Measurements from ENCODE around the gene PEAK1.

Gene PEAK1

GRCh38 chr15:77461486-77461885 lies 41.6 kb upstream of the PEAK1 start:
- H3K23ac ChIP-seq (ENCODE audit: low read length in 2 of 2) = no peak overlapping the region
- DNase-seq = peak; percentile 37
- peaks cover 4 to 62% of the 10 kb centered on the region in 2 experiments for H3K36me3 ChIP-seq (ENCODE audit: control insufficient read depth in 1 of 2, insufficient read depth in 2 of 2, low read depth in 1 of 2, low read length in 2 of 2)
- H2BK5ac ChIP-seq (ENCODE audit: low read depth, low read length, poor library complexity, severe bottlenecking) = no peak overlapping the region
- no peak overlapping the region for H3K4me3 ChIP-seq (ENCODE audit: insufficient read depth in 1 of 2, low read depth in 1 of 2, low read length in 2 of 2)
- H3K14ac ChIP-seq (ENCODE audit: low read length in 2 of 2) = no peak overlapping the region
- H2BK12ac ChIP-seq (ENCODE audit: low read length in 2 of 2) = no peak overlapping the region
- H2BK15ac ChIP-seq (ENCODE audit: low read depth, poor library complexity, severe bottlenecking) = no peak overlapping the region
- peak overlapping the region; percentile 8 for H3K9ac ChIP-seq (ENCODE audit: low read length)
- H2AFZ ChIP-seq (ENCODE audit: low read depth, low read length) = no peak overlapping the region
- H3K9me3 ChIP-seq (ENCODE audit: control insufficient read depth, low read length) = no peaks in the 10 kb centered on the region
- no peak overlapping the region for H4K8ac ChIP-seq (ENCODE audit: low read length)
- peaks cover 12% of the 10 kb centered on the region for H3K79me1 ChIP-seq (replicated peaks; ENCODE audit: low read length, poor library complexity, severe bottlenecking)
- H3K27ac ChIP-seq (ENCODE audit: low read length, poor library complexity, severe bottlenecking) = no peak overlapping the region
- no peak overlapping the region for H4K91ac ChIP-seq (ENCODE audit: low read length)
- H2AK5ac ChIP-seq (ENCODE audit: low read length, severe bottlenecking) = no peak overlapping the region
- no peaks in the 10 kb centered on the region for H3K27me3 ChIP-seq (ENCODE audit: control insufficient read depth in 1 of 2, insufficient read depth in 1 of 2, low read length in 2 of 2)
- no peak overlapping the region for H3K4ac ChIP-seq (ENCODE audit: low read depth in 1 of 2, low read length in 2 of 2)
- no peak overlapping the region for H3K4me2 ChIP-seq (ENCODE audit: low read length, poor library complexity, severe bottlenecking)
- H3K18ac ChIP-seq (ENCODE audit: low read depth in 1 of 2, low read length in 2 of 2) = no peak overlapping the region
- no peak overlapping the region for H2BK120ac ChIP-seq (ENCODE audit: low read depth, low read length)
- peaks cover 3% of the 10 kb centered on the region for H3K4me1 ChIP-seq (ENCODE audit: control insufficient read depth, insufficient read depth, low read depth, low read length)

DNA sequence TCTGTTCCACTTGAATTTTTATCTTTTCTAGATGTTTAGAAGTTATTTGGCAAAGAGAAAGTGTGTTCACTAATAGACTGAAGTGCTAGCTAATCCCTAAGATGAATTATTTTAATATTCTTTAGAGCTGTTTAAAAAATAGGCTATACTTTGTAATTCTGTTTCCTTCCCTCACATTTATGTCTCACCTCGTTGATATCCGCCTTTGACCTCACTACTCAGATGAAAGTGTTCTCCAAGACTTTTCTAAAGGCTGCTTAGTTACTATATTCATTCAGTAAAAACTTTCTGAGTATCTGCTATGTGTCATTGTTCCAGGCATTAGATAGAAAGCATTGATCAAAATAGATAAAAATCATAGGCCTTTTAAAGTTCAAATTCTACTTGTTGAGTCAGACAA lies 39.1 kb upstream of the PEAK1 start:
- no peak overlapping the region for H3K27ac ChIP-seq (ENCODE audit: low read length, poor library complexity, severe bottlenecking)
- DNase-seq = no peak
- H3K4me2 ChIP-seq (ENCODE audit: low read length, poor library complexity, severe bottlenecking) = no peak overlapping the region
- WGBS = no CpG with 5 or more reads among the region's 2 CpGs
- peaks cover 3% of the 10 kb centered on the region for H3K4me1 ChIP-seq (ENCODE audit: control insufficient read depth, insufficient read depth, low read depth, low read length)
- H2BK120ac ChIP-seq (ENCODE audit: low read depth, low read length) = no peak overlapping the region
- H3K4me3 ChIP-seq (ENCODE audit: insufficient read depth in 1 of 2, low read depth in 1 of 2, low read length in 2 of 2) = no peak overlapping the region
- H2AK5ac ChIP-seq (ENCODE audit: low read length, severe bottlenecking) = no peak overlapping the region
- no peak overlapping the region for H3K14ac ChIP-seq (ENCODE audit: low read length in 2 of 2)
- no peak overlapping the region for H3K18ac ChIP-seq (ENCODE audit: low read depth in 1 of 2, low read length in 2 of 2)
- no peak overlapping the region for H3K4ac ChIP-seq (ENCODE audit: low read depth in 1 of 2, low read length in 2 of 2)
- H3K27me3 ChIP-seq (ENCODE audit: control insufficient read depth in 1 of 2, insufficient read depth in 1 of 2, low read length in 2 of 2) = no peaks in the 10 kb centered on the region
- peaks cover 11% of the 10 kb centered on the region for H3K79me1 ChIP-seq (replicated peaks; ENCODE audit: low read length, poor library complexity, severe bottlenecking)
- no peak overlapping the region for H4K91ac ChIP-seq (ENCODE audit: low read length)
- H3K9me3 ChIP-seq (ENCODE audit: control insufficient read depth, low read length) = no peaks in the 10 kb centered on the region
- H3K36me3 ChIP-seq (ENCODE audit: control insufficient read depth in 1 of 2, insufficient read depth in 2 of 2, low read depth in 1 of 2, low read length in 2 of 2) = peaks cover 3 to 43% of the 10 kb centered on the region in 2 experiments
- peak overlapping the region; percentile 30 for H3K9ac ChIP-seq (ENCODE audit: low read length)
- H2BK12ac ChIP-seq (ENCODE audit: low read length in 2 of 2) = no peak overlapping the region
- no peak overlapping the region for H2BK15ac ChIP-seq (ENCODE audit: low read depth, poor library complexity, severe bottlenecking)
- no peak overlapping the region for H2BK5ac ChIP-seq (ENCODE audit: low read depth, low read length, poor library complexity, severe bottlenecking)
- no peak overlapping the region for H3K23ac ChIP-seq (ENCODE audit: low read length in 2 of 2)
- no peak overlapping the region for H2AFZ ChIP-seq (ENCODE audit: low read depth, low read length)
- H4K8ac ChIP-seq (ENCODE audit: low read length) = no peak overlapping the region

DNA sequence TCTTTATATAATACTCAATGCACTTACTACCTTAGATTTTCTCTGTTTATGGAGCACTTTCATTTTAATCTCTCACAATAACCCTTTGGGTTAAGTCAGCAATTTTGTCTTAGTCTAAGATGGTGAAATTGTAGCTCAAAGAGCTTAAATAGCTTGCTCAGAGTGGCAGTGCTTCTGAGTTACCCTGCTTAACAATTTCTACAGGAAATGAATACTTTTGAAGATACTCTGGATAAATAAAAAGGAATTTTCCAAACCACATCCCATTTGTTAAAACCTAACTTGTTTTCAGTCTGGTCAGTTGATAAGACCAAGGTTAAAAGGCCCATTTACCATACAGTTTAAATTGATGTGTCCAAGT lies 38.0 kb upstream of the PEAK1 start:
- H3K4ac ChIP-seq (ENCODE audit: low read depth in 1 of 2, low read length in 2 of 2) = no peak overlapping the region
- H3K27me3 ChIP-seq (ENCODE audit: control insufficient read depth in 1 of 2, insufficient read depth in 1 of 2, low read length in 2 of 2) = no peaks in the 10 kb centered on the region
- peaks cover 14% of the 10 kb centered on the region for H3K79me1 ChIP-seq (replicated peaks; ENCODE audit: low read length, poor library complexity, severe bottlenecking)
- no peak overlapping the region for H3K18ac ChIP-seq (ENCODE audit: low read depth in 1 of 2, low read length in 2 of 2)
- no peak overlapping the region for H2BK12ac ChIP-seq (ENCODE audit: low read length in 2 of 2)
- no peak overlapping the region for H2AK5ac ChIP-seq (ENCODE audit: low read length, severe bottlenecking)
- no peak overlapping the region for H4K8ac ChIP-seq (ENCODE audit: low read length)
- no peak overlapping the region for H2AFZ ChIP-seq (ENCODE audit: low read depth, low read length)
- H4K91ac ChIP-seq (ENCODE audit: low read length) = no peak overlapping the region
- no peak overlapping the region for H3K4me2 ChIP-seq (ENCODE audit: low read length, poor library complexity, severe bottlenecking)
- no peak overlapping the region for H3K23ac ChIP-seq (ENCODE audit: low read length in 2 of 2)
- peaks cover 3% of the 10 kb centered on the region for H3K4me1 ChIP-seq (ENCODE audit: control insufficient read depth, insufficient read depth, low read depth, low read length)
- no peak overlapping the region for H3K4me3 ChIP-seq (ENCODE audit: insufficient read depth in 1 of 2, low read depth in 1 of 2, low read length in 2 of 2)
- peak overlapping the region; percentile 93 for H3K27ac ChIP-seq (ENCODE audit: low read length, poor library complexity, severe bottlenecking)
- no peak overlapping the region for H2BK15ac ChIP-seq (ENCODE audit: low read depth, poor library complexity, severe bottlenecking)
- peak; percentile 66 for DNase-seq
- H3K9me3 ChIP-seq (ENCODE audit: control insufficient read depth, low read length) = no peaks in the 10 kb centered on the region
- no peak overlapping the region for H3K14ac ChIP-seq (ENCODE audit: low read length in 2 of 2)
- no peak overlapping the region for H2BK5ac ChIP-seq (ENCODE audit: low read depth, low read length, poor library complexity, severe bottlenecking)
- no peak overlapping the region for H2BK120ac ChIP-seq (ENCODE audit: low read depth, low read length)
- peak overlapping the region; percentile 30 for H3K9ac ChIP-seq (ENCODE audit: low read length)
- peaks cover 3 to 31% of the 10 kb centered on the region in 2 experiments for H3K36me3 ChIP-seq (ENCODE audit: control insufficient read depth in 1 of 2, insufficient read depth in 2 of 2, low read depth in 1 of 2, low read length in 2 of 2)

DNA sequence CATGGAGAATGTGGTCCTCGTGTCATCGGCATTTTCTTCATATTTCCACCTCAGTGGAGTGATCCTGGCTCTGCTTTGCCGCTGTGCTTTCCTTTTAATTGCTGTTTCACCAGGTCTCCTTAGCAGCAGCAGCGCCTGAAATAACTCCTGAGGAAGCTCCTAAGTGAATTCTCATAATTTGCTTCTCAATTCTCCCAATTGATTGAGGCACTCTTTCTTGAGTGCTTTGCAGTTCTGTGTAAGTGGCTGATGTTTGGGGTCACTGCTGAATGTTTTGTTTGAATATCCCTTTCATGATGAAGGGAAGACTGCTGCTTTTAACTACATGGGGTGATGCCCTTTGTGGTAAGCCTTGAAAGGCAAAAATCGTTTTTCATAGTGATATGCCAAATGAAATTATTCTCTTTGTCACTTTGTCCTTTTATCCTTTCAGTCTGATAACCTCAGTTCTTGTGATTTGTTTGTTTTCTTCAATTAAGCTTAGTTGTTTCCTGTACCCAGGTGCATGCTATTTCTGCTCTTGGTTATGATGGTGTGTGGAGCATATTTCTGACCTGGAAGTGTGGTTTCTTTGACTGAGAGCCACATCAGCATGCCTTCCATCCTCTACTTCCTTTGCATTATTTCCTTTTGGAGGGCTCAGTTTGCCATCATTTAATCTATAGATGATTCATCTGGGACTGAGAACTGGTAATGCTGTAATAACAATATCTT lies 37.4 kb upstream of the PEAK1 start:
- no peak overlapping the region for H3K23ac ChIP-seq (ENCODE audit: low read length in 2 of 2)
- H4K8ac ChIP-seq (ENCODE audit: low read length) = no peak overlapping the region
- H2BK5ac ChIP-seq (ENCODE audit: low read depth, low read length, poor library complexity, severe bottlenecking) = peak overlapping the region; percentile 52
- H3K18ac ChIP-seq (ENCODE audit: low read depth in 1 of 2, low read length in 2 of 2) = peak overlapping the region in 1 of 2 experiments; percentile 52
- 78% methylated on average over 4 of the region's 5 CpGs for WGBS
- H2BK12ac ChIP-seq (ENCODE audit: low read length in 2 of 2) = no peak overlapping the region
- peaks cover 3% of the 10 kb centered on the region for H3K4me1 ChIP-seq (ENCODE audit: control insufficient read depth, insufficient read depth, low read depth, low read length)
- peak overlapping the region in 1 of 2 experiments; percentile 68 for H3K4ac ChIP-seq (ENCODE audit: low read depth in 1 of 2, low read length in 2 of 2)
- peak overlapping the region; percentile 97 for H2AK5ac ChIP-seq (ENCODE audit: low read length, severe bottlenecking)
- no peak overlapping the region for H2AFZ ChIP-seq (ENCODE audit: low read depth, low read length)
- no peak overlapping the region for H3K4me3 ChIP-seq (ENCODE audit: insufficient read depth in 1 of 2, low read depth in 1 of 2, low read length in 2 of 2)
- peak overlapping the region; percentile 93 for H3K27ac ChIP-seq (ENCODE audit: low read length, poor library complexity, severe bottlenecking)
- H2BK15ac ChIP-seq (ENCODE audit: low read depth, poor library complexity, severe bottlenecking) = no peak overlapping the region
- DNase-seq = peak; percentile 41
- no peaks in the 10 kb centered on the region for H3K9me3 ChIP-seq (ENCODE audit: control insufficient read depth, low read length)
- no peak overlapping the region for H3K4me2 ChIP-seq (ENCODE audit: low read length, poor library complexity, severe bottlenecking)
- H3K36me3 ChIP-seq (ENCODE audit: control insufficient read depth in 1 of 2, insufficient read depth in 2 of 2, low read depth in 1 of 2, low read length in 2 of 2) = peaks cover 3 to 30% of the 10 kb centered on the region in 2 experiments
- H3K9ac ChIP-seq (ENCODE audit: low read length) = peak overlapping the region; percentile 30
- H2BK120ac ChIP-seq (ENCODE audit: low read depth, low read length) = no peak overlapping the region
- H3K79me1 ChIP-seq (replicated peaks; ENCODE audit: low read length, poor library complexity, severe bottlenecking) = peaks cover 14% of the 10 kb centered on the region
- no peak overlapping the region for H3K14ac ChIP-seq (ENCODE audit: low read length in 2 of 2)
- H4K91ac ChIP-seq (ENCODE audit: low read length) = no peak overlapping the region
- no peaks in the 10 kb centered on the region for H3K27me3 ChIP-seq (ENCODE audit: control insufficient read depth in 1 of 2, insufficient read depth in 1 of 2, low read length in 2 of 2)

All from mesenchymal stem cell (in vitro differentiated cells and primary cell).